SKM-1 (cell line): ENCODE measurements around the gene GINS1.
"Not testable (repeated sequence)": the region's sequence is repeated elsewhere in the genome, so short reads cannot be mapped to it uniquely, and the experiment has no call there.

Source experiments
- DNase-seq: peaks from one replicate; lab custom pipeline; 2025; ENCODE audit not compliant: unreplicated experiment; lab: John Stamatoyannopoulos, UW

The GINS1 gene

DNA sequence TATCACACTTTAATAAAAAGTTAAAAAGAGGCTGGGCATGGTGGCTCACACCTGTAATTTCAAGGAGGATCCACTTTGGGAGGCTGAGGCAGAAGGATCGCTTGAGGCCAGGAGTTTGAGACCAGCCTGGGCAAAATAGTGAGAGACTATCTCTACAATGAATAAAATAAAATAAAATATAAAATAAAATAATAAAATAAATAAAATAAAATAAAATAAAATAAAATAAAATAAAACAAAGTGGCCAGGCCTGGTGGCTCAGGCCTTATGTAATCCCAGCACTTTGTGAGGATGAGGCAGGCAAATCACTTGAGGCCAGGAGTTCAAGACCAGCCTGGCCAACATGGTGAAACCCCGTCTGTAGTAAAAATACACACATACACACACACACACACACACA is 65.8 kb downstream of the GINS1 start:
- DNase-seq: not testable (repeated sequence)

DNA sequence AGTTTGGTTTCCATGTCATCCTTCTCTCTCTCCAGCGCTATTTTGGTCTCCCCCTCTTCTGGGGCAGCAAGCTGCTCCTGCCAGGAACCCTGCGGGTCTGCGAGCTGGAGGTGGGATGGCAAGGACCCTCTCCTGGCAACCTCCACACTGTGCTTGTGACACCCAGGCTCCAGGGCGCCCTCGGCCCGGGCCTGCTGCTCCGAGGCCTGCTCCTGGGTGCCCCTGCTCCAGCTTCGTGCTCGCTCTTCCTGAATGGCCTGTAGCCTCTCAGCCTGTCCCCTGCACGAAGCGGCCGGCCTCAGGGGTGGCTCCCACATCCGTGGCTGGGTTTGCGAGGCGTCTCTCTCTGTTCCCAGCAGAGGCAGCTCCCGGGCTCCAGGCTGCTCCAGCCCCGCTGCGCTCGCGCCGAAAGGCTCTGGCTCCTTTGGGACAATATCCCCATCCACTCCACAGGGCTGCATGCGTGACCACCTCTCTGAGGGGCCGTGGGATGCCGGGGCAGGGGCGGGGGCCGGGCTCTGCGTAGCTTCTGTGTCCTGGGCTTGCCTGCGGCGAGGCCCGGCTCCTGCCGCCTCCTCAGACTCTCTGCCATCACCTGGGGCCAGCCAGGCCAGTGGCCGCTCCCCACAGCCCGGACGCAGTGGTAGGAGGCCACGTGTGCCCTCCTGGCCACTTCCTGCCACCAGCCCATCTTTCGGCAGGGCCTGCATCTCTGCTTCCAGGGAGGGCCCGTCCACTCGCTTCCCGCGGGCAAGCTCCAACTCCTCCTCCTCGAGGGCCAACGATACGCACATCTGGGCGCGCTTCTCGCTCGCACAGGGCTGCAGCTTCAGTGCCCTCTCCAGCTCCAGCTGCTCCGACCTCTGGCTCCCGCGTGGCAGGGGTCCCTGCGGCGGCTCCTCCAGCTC is 68.9 kb downstream of the GINS1 start:
- DNase-seq: no peak

DNA sequence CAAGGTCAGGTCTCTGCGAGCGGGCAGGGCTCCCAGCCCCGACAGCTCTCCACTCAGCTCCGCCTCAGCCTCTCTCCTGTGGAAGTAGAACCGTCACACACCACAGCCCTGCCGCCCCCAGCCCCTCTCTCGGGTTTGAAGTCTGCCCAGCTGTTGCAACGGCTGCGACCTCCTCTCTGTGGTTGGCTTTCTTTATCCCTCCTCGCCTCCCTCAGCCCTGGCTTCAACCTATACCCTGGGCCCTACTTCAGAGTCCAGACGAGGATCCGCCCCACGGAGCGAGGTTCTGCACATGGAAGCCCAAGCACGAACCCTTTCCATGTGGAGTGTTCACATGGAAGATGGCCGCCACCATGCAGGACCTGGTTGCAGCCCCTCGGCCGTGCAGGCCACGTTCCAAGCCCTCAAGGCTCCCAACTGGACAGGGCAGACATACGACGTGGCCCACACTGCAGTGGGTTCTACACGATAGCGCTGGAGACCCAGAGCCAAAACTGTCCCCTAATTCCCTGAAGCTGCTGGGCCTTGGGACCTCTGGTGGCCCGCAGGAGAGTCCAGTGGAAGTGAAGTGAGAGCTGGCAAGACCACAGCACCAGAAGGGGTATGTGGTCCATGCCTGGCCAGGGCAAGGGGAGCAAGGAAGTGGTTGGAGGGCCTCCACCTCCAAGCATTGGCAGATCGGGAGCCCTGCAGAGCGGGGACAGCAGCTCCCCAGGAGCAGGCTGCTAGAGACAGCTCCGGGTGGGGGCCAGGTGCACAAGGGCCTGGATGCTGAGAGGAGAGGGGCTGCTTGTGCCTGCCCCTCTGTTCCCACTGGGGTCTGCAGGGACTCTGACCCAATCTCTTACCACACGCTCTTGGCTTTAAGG is 69.8 kb downstream of the GINS1 start:
- DNase-seq: no peak

DNA sequence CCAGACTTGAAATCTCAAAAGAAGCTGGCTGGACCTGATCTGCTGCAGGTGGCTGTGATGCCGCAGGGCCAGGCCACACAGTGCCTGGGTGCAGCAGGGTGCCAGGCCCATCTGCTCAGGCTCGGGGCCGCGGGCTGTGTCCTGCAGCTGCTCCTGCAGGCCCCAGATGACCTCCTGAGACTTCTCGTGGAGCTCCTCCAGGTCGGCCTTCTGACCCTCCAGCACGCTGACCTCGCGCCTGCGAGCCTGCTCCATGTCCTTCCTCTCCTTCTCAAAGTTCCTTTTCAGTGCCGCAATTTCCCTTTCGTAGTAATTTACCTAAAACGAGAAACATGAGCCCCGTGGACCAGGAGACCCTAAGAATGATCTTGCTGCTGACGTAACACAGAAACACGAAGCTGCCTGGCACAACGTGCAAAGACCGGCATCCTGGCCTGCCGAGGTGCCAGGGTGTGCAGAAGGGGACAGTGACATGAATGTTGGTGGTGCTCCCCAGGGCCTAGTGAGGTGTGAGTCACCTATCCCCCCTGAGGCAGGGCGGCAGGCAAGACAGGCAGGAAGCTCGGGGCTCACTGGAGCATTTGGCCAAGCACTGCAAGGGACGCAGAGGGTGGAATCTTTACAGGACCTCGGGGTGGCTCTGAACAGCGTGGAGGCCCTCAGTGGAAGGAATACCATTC is 71.6 kb downstream of the GINS1 start:
- no peak for DNase-seq

DNA sequence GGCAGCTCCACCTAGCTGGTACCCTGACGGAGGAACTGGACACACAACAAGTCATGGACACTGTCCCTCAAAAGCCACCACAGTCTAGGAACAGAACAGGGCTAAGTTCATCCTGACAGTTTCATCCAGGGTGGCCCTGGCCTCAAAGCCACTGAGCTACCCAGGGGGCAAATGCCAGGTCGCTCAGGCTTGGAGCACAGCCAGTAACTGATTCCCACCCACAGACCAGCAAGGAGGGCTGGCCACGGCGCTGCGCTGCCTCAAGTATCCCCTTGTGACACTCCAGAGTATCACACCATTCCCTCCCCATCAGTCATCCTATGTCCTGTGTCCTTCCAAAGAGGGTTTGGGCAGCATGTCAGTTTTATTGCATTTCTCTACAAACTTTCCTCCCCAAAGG is 72.2 kb downstream of the GINS1 start:
- DNase-seq: no peak

DNA sequence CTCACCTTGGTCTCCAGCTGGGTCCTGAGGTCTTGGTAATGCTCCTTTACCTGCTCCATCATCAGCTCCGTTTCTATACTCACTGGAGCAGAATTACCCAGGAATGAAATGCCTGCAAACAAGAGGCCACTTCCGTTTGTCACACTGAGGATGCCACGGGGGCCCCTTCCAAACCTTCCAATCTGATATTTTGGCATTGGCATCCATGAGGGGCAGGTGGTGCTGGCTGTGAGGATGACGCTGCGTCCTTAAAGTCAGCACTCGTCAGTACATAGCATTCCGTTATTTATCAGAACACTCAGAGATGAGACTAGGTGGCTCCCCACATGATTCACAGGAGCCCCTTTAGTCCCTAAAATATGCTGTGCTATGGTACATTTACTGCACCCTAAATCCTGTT is 72.7 kb downstream of the GINS1 start:
- no peak for DNase-seq

DNA sequence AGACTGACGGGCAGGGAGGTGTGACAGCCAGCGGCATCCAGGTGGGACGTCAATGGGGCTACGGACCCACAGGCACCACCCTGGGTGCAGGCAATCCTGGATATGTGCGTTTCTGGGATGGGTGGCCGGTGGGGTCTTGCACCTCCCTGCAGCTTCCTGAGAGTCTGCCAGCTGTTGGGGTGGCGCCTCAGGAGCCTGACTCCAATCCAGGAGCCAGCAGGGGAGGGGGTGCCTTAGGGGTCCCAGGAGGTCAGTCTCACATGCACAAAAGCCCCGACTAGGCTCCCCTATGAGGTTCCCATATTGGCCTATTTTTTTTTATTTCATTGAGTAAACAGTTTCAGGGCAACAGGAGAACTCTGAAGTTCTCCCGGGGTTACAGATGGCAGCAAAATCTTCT is 73.3 kb downstream of the GINS1 start:
- no peak for DNase-seq

DNA sequence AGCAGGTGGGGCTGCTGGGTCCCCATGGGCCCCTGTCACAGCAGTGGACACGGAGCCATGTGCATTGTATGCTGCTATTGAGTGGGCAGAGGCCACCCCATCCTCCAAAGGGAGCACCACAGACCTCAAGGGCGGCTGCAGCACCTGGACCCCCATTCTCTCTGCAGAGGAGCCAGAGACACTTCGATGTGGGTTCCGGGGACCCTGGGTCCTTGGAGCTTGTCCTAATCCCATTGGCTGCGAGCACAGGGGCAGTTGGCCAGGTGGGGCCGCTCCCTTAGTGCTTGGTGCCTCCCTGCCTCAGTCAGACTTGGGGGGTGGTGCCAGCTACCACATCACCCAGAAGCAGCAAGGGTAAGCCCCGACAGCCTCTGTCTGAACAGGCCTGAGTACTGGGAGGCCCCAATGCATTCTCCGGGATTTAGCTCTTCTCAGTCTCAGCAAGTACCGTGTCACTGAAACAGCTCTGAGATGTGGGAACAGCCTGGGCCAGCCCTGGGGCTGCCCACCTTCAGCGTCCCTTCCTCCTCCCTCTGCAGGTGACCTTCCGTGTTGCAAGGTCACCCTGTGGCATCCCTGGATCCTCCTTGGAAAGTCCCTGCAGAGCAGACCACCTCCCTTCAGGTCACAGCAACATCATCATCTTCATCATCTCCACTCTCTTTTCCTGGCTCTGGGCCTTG is 73.9 kb downstream of the GINS1 start:
- DNase-seq: no peak

DNA sequence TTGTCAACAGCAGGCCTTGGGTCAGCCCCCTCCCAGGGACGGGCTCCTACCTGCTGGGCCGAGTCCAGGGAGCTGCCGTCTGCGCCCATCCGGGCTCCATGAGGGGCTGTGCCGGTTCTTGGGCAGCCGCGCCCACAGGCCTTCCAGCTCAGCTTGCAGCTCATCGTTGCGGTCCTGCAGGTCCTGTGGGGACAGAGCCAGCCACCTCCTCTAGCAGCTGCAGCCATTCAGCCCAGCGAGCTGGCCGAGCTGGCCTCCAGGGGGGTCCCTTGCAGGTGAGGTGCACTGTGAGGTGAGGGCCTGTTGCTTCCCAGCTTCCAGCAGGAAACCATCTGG is 74.4 kb downstream of the GINS1 start:
- no peak for DNase-seq

DNA sequence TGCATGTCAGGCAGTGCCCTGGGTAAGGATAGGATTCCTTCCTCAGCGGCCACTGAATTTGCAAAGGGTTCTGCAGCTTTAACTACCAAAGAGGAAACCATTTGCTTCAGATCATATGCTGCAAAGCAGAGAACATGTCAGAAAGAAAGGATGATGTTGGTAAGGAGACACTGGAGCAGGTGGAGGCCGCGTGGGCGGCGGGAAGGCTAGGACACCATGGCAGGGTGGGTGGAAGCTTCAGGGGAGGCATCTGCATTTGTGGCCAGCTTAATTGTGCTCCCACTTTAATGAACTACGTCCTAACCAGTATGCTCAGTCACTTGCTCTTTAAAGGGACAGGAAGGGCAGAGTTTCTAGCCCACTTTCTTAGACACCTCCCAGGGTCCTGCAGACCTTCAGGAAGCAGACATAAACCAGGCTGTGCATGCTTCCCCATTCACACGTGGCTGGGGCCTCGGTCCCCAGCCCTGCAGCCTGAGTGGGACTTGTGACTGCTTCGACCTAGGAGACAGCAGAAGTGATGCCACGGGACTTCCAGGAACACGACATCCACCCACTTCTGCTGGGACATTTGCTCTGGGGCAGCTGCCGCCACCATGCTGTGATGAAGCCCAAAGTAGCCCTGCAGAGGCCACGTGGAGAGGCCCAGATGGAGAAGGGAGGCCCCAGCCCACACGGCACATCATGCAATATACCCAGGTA is 76.1 kb downstream of the GINS1 start:
- DNase-seq: no peak

DNA sequence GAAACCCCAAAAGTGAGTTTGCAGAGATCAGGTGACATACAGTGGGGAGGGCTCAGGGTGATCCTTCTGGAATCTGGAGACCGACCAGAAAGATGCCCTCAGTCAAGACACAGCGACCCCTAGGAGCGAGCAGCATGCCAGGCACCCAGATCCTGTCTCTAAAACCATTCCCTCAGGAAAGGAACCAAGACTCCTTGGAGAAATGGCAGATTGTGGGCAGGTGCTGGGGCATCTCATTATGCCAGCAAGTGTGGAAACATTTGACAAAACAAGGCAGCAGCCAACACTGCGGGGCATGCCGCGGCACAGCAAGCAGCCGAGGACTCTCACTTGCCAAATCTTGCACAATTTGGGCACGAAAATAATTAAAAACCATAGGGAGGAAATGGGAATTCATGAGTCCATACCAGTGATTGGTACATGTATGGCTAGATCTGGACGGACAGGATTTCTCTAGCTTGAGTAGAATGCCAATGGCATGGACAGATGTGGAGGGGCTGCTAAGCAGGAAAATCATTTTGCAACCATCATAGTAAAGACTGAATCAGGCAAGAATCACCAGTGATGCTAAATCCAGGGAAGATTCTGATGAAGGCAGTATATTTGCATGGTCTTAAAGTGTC is 76.9 kb downstream of the GINS1 start:
- DNase-seq: no peak

DNA sequence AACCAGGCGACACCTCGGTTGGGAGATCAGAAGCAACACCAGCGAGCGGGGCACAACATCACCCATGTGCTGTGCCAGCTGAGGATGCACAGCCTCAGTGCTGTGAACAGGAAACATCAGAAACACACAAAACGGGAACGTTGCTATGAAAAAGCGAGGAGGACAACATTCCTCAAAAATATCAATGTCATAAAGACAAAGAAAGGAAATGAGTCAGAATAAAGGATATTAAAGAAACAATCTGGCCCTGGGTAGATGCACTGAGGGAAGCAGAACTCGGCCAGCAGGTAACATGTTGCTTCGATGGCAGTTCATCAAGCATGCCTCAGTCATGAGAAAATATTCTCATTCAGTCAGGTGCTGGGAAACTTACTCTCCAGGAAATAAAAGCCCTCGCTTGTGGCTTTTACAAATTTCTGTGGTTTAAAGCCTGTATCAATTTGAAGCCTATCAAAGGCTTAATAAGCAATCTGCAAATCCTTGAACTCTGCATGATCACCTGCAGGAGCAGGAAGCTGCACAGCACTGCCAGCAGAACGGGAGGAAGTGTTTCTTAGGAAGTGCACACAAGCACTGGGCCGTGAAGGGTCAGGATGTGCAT is 77.5 kb downstream of the GINS1 start:
- no peak for DNase-seq

DNA sequence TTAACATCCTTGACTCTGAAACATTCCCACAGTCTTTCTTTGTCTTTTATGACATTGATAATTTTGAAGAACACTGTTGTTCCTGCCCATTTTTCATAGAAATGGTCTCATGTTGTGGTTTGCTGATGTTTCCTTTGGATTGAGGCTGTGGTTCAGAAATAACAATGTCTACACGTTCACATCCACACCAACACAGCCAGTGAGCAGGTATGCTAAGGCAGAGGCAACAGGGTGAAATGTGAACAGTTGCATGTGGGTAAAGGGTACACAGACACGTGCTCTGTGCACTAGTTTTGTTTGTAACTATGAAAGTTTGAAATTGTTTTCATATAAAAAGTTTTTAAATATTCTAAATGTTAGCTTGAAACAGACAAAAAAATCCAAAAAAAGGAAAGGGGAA is 78.4 kb downstream of the GINS1 start:
- no peak for DNase-seq

DNA sequence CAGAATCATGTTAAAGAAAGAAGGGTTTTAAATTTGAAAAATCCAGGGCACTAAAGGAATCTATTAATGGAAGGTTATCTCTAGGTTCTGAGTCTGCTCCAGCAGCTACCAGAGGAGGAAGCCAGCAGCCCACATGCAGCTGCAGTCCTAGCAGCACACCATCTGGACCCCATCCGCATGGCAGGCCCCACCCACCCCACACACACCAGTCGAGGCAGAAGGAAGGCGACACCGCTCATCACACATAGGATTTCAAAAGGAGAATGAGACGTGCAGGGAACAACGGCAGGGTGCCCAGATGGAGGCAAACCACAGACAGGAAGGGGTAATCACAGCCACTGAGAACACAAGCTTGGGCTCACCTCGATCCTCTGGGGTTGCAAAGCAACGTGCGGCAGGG is 78.9 kb downstream of the GINS1 start:
- DNase-seq: no peak

DNA sequence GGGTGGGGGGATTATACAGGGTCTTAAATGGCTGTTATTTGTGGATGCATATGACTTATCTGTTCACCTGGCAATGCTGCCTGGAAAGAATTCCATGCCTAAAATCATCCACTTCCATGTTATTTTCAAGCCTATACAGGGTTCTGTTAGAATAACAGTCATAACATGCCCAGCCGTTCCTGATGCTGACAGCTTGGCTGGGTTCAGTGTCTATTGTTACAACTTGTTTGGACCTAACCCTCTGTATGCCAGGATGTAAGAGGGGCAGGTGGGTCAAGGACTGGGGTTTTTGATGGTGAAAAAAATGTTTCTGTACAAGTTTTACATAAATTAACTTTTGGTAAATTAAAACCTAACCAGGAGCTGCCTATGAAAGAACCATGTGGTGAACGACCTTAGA is 79.8 kb downstream of the GINS1 start:
- no peak for DNase-seq

DNA sequence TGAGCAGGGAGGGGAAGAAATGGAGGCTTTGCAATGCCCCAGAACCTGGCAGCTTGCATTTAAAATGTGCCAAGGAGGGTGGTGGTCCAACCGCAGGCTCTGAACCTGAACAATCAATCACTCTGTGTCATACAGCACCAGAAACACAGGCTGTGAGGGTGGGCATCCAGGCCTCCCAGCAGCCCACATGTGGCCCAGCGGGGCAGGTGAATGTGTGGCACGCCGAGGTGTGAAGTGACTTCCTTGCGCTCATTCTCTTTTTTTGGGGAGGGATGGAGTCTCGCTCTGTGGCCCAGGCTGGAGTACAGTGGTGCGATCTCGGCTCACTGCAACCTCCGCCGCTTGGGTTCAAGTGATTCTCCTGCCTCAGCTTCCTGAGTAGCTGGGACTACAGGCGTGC is 80.5 kb downstream of the GINS1 start:
- no peak for DNase-seq

DNA sequence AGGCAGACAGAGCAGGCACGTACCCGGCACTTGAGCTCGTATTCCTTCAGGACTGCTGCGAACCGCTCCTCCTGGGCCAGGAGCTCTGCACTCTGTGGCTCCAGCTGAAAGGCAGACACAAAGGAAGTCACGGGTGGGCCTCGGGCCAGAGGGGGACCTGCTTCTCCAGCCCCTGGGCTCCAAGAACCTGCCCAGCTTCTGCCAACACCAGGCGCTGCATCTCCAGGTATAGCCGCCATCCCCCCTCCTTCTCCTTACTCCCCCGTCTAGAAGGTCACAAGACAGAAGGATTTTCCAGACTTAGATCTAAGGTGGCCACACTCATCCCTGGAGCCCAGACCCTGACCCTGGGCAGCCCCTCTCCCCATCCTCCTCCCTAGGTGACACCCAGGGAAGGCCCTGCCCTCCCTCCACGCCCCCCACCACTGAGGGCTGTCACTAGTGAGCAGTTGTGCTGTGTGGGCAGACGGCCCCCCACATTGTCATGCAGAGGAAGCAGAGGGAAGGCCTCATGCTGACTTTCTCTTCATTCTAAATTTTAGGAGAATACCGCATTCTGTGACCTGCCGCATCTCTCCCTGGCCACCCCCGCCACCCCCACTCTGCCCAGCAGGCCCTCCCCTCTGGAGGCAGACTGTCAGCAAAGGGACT is 81.9 kb downstream of the GINS1 start:
- DNase-seq: no peak

DNA sequence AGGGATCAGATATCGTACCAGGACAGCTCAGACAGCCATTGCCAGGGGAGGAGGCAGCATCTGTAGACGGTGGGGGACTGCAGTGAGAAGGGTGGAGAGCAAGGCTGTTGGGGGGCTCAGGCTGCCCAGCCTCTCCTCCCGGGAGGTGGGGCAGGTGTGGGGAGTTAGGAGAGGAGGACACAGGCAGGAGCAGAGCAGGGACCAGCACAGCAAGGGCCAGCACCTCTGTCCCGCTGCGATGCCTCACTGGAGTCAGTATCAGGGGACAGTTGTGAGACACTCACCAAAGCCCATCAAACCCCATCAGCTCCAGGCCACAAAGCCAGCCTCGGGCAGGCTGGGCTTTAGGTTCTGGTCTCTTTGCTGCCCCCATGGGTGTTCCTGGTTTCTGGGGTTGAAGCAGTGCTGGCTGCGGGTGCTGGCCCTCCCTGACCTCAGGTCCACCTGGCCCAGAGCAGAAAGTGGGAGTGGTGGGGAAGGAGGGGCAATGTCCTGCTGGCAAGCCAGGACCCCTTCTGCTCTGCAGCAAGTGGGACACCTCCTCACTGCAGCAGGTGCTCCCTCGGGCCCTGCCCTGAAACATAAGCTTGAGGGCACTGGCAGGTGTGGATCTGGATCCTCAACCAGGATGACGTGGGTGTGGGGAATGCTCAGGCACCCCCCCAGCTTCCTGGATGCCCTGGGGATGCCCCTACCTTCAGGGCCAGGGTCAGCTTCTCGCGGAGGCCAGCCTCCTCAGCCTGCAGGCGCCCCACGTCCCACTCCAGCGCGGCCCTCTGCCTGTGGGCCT is 83.4 kb downstream of the GINS1 start:
- DNase-seq: no peak
